Anterior cingulate cortex (tissue), 58 donors: ENCODE data around the gene STX16.
A peak's percentile ranks its signal among the peaks of the same experiment; 100 is the strongest.

Experiments used
- DNase-seq, 58 donors: peaks; one replicate each; lab custom pipeline; 2025; lab: John Stamatoyannopoulos, UW

Gene STX16

DNA sequence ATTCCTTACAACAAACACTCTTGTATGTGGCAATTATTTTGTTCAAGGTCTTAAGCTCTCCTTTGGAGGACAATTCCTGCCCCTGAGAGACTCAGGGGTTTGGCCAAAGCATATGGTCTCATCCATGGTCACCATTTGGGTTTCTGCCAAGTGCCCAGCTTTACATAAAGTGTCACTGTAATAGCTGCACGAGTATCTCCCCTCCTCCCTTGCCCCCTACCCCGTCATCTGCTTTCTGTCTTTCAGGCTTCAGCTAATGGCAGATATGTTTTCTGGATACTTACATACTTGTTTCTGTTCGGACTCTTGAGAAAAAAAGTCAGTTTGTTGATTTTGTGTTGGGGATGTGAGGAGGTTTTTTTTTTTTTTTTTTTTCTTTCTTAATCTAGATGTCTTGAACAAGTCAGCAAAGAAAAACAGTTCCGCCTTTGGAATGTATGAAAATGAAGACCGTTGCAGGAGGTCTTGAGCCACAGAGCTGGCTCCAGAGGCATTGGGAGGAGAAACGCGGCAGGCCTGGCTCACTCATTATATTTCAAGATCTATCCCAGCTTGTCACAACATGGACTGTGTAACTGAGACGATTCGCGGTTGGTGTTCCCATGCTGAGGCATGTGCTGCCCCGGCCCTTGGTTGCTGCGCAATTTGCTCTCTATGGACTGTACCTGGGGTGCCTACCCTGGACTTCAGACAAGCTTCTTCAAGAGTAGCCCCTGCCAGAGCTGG lies 32.6 kb upstream of the STX16 start:
- DNase-seq = no peak

DNA sequence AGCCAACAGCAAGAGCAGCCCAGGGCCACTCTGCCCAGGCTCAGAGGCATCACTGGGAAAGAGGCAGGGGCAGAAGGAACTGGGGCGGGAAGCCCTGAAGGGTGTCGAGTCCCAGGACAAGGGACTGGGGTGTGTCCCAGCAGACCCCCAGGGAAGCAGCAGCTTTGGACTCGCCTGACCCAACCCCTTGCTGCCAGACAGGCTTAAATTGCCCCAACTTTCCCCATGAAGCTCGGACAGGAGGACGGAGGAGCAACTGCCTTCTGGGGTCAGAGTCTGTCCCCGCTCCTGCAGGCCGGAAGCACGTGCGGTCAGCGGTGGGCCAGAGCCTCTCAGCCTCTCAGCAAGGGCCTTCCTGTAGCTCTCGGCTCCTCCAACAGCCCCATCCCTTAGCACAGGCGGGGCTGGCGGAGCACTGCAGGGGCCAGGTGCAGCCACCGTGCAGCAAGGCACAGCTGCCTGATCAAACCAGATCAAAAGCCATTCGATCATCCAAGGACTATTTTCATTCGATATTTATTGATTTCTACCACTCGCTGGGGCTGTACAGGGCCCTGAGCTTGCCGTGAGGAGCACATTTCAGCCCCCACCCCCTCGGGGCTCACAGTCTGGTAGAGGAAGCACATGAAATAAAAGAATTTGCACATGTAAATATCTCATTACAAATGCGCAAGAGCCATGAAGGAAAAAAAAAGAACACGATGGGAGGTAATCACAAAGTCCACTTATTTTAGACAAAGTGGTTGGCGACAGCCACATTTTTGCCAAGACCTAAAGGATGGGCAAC lies 31.8 kb upstream of the STX16 start:
- no peak for DNase-seq

DNA sequence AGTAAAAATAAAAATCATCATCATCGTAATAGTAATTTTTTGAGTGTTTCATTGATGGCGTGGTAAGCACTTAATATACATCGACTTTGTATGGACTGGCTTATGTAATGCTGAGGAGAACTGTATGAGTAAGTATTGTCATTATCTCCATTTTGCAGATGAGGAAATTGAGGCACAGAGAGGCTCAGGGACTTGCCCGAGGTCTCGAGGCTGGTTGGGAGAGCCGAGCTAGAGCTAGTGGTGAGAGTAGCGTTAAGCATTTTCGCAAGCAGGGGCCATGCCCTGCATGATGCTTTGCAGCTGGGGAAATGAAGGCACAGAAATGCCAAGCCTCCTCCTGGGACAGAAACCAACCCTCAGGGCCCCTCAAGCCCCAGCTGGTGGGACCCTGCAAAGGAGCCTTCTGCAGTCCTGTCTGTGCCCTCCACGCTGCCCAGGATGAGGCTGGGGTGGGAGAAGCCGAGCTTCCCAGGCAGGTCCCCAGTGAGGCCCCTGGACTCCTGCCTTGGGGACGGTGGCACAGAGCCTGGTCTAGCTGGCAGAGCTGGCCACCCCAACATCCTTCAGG lies 31.1 kb upstream of the STX16 start:
- DNase-seq = no peak

DNA sequence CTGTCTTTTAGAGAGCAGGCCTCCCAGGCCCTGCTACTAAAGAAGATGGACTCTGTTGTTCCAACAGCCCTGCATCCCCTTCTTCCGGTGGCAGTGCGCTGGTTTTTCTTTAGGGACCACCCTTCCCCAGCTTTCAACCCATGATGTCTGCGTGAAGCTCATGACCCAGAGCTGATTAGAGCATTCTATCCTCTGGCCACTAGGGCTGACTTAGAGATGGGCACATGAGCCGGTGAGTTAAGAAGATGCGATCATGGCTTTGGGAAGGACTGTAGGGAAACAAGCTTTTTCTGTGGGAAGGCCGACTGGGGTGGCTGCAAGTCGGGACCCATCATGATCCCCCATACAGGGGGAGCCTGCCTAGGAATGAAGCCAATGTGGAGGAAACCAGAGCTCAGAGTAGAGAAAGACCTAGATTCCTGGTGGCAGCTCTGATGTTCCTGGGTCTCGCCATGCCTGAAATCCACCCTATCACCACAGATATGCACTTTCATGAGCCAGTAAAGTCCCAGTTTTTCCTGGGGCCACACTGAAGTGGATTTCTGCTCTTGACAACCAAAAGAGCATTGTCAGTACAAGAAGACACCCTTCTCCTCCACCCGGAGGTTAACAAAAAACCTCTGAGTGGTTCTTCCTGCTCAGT lies 29.1 kb upstream of the STX16 start:
- DNase-seq = no peak

DNA sequence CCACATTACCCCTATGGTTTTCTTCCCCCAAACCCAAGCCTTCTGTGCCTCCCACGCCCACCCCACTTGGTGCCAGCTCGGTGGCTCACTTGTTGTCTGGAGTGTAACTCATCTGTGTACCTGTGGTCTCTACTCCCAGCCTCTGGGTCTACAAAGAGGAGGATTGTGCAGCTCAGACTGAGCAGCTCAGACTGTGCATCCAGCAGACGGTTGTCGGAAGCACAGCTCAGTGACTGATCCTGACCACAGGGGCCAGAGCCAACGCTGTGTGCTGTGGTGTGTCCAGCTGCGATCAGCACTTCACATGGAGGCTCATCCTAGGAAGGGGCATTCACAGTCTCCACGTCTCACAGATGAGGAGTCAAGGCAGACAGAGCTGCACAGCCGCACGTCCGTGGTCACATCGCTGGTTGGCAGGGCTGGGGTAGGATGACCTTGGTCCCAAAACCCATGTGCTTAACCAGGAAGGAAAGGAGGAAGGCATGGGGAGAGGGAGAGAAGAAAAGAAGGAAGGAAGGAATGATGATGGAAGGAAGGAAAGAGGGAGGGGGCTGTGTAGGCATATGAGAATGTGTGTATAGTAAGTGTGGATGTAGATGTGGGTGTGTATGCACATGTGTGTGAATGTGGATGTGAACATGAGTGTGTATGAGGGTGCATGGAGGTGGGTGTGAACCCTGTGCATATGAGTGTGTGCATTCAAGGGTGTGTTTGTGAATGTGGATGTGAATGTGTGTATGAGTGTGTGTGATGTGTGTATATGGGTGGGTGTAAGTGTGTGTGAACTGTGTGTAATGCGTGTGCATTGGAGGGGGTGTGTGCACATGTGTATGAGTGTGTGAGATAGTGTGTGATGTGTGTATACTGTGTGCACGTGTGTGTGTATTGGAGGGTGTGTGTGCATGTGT lies 28.2 kb upstream of the STX16 start:
- no peak for DNase-seq

DNA sequence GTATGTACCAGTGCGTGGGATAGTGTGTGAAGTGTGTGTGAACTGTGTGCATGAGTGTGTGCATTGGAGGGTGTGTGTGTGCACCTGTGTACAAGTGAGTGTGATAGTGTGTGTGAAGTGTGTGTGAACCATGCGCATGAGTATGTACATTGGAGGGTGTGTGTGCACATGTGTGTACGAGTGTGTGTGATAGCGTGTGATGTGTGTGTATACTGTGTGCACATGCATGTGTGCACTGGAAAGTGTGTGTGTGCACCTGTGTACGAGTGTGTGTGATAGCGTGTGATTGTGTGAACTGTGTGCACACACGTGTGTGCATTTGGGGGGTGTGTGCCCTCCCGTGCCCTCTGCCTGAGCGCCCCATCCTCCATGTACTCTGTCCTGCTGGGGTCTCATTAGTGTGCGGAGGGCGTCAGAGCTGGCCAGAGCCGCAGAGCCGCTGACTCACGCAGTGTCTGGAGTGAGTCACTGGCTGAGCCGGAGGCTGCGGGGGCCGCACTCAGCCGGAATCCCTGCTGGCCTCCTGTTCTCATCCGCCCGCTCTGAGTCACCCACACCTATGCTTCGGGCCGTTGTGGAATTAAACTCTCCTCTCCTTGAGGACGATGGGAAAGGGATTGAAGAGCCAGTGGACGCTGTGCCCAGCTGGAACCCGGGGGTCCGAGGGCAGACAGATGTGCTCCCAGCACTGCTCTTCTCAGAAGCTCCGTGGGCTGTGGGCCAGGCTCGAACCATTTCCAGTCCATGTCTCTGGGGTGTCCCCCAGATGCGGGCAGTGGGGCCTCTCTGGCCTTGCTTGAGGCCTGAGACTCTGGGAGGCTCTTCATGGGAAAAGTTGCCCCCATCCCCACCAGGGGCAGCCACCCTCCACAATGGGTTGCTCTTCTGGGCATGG lies 27.3 kb upstream of the STX16 start:
- peak in 39 of 58 donors; percentile 6 to 77 (median 42) for DNase-seq

DNA sequence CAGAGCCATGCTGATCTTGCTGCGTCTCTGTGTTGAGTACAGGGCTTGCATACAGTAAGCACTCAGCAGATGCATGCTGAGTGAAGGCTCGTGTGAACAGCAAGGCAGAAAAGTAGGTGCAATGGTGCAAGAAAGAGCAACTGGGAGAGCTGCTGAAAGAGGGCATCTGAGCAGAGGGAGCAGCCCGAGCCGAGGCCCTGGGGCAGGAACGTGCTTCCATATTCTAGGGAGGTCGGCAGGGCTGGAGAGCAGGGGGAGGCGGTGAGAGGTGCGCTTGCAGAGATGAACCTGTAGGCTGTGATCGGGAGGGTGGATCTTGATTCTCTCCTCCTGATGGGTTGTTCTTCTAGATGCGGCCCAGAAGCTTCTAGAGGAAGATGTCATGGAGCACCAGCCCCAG lies 26.4 kb upstream of the STX16 start:
- no peak for DNase-seq

DNA sequence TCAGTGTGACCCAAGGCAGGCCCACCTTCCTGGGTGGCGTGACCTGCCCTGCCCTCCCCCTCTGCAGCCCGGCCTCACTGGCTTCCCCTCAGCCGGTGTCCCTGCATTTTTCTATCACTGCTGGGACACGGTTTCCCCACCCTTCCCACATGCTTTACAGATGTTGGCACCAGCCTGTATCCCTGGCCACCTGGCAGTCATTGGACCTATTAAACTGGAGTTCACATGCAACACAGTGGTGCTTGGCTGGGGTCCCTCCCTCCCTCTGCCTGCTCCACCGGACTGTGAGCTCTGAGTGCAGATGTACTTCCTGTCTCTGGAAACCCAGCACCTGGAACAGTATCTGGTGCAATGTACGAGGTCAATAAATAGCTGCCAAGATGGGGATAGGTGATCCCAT lies 25.5 kb upstream of the STX16 start:
- DNase-seq = no peak

DNA sequence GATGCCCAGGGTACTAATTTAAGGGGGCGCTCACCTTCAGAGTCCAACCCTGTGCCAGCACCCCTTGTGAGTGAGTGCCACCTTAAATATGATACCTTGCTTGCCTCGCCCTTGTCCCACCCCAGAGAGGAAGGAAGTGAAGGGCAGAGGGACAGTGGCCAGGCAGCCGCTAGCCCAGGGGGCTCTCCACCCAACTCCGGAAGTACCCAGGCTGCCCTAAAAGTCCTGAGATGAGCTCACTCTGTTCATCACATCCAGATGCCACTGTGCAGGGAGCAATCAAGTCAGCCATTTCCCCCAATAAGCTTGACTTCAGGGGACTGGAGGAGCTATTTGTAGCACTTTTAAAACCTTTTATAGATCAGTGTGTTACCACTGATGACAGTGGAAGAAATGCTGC lies 25.0 kb upstream of the STX16 start:
- no peak for DNase-seq

DNA sequence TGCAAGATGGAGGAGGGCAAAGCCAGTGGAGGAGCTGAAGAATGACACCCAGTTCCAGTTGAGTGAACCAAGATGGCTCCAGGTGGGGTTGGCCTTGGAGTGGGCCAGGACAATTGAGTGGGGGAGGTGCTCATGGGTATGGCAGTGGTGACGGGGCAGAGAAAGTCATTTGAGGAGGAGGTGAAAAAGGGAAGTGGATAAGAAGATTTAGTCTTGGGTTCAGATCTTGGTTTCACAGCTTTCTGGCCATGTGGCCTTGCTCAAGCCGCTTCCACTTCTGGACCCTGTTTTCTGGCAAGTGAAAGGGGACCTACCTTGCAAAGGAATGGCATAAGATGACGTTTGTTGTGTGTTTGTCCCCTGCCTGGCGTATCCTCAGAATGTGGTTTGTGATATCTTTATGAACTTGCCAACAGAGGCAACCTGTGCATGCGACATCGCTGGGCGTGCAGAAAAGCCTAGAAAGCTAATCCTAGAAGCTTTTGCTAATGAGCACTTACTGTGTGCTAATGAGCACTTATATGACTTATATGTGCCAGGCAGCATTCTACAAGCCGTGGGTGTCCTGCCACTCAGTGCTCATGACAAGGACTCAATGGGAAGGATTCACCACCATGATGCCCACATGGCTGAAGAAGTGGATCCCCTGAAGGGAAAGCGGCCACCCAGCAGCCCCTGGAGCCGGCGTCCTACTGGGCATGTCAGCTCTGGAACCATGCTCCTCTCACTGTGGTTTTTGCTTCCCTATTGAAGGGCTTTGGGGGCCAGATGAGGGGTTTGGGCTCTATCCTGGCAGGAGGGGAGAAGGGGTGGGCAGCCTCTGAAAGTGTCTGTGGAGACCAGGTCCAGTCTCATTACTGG lies 23.6 kb upstream of the STX16 start:
- DNase-seq = no peak

DNA sequence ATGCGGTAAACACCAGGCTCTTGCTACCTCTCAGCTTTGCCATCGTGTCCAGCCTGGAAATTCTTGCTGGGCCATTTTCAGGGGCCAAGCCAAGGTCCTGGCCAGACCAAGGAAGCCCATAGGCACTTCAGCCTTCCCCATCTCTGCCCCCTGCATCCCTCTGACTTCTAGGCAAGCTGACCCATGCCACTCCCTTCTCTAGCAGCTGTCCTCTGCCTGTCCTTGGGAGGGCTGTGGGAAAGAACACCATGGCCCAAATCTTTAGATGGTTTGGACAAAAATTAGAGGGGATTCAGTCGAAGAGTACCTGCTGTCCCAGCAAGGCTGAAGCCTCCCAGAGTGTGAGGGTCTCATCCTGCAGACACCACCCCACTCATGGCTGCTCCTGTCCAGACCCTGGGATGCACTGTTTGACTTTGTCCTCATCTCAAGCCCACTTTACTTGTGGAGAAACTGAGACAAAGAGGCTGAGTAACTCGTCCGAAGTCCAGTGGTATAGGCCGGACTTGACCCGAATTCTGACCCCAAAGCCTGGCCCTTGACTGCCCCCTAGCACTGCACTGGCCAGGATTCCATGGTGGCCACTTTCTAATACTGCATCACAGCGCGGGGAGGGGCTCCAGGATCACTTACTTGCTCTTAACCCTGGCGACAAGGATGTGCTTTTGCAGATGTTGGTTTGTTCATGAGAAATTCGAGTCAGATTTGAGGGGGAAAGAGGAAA lies 22.4 kb upstream of the STX16 start:
- no peak for DNase-seq

DNA sequence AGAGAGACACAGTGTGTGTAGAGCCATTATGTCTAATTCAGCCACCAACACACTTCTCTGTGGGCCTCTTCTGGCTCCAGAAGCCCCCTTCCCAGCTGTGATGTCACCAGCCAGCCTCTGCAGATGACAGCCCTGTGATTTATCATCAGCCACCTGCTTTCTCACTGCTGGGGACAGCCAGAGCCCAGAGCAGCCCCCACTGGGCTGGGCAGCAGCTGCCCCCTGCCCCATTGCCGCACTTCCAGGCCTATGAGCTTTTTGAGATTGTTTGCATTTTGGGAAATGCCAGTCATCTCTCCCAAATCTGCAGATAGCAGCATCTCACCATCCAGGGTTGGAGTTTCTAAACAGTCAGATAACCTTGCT lies 21.9 kb upstream of the STX16 start:
- no peak for DNase-seq

DNA sequence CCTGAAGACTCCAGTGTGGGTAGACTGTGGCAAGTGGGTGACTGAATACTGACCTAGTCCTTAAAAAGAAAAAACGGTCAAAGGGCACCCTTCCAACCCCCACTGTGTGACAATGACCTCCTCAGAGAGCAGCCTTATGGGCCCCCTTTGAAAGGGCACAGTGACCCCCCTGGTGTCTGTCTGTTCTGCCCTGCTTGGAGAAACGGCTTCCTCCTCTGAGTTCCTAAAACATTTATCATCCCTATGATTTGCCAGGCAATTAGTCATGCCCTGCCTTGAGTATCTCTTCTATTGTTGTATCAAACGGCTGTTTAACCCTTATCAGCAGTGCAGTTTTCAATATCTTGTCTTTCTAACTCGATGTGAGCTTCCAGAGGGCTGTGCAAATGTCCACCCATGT lies 21.0 kb upstream of the STX16 start:
- no peak for DNase-seq

DNA sequence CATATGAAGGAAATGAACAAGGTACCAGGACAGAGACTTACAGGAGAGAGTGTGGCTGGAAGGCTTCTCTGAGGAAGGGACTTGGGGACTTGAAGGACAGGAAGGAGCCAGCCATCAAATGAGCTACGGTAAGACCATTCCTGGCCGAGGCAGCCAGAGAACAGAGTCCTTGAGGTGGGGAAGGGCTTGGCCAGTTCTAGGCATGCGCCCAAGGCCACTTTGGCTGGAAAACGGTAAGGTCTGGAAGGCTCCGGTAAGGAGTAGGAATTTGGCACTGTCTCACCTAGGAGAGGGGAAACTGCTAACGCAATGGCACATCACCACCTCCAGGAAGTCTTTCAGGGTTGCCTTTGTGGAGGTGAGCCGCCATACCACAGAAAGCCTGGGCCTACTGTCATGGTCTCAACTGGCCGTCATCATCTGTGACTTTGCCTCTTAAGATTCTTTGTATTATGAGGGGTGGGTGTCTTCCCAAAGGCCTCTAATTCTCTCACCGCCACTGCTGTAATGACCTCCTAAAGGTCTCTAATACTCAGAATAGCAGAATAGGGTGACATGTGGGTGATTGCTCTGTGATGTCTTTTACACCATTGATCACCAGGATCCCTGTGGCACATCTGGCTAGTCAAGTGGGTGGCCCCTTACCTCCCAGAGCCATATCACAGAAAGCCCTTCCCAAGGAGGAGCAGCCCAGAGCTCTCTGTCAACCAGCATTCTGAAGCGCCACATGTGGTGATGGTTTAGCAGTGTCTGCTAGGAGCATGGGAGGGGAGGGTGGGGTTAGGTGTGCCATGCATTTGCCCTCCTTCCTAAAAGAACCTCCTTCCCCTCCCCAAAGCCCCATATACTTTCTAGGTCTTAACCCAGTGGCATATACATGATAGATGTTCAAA lies 17.7 kb upstream of the STX16 start:
- no peak for DNase-seq

DNA sequence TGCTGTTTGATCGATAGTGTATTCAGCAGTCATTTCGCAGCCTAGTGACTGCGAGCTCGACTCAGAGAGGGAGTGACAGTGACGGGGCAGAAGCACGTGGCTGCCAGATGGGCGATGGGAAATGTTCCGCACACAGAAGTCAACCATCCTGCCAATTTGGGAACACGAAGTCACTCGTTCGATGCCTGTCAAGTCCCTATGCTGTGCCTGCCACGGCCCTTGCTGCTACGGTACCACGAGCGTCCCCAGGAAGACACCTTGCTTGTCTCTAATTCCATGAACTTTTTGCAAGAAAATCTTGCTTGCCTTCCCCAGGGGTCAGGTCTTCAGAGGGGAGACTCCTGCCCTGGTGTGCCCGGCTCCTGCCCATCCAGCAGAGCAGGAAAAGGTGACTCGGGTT lies 17.0 kb upstream of the STX16 start:
- no peak for DNase-seq

DNA sequence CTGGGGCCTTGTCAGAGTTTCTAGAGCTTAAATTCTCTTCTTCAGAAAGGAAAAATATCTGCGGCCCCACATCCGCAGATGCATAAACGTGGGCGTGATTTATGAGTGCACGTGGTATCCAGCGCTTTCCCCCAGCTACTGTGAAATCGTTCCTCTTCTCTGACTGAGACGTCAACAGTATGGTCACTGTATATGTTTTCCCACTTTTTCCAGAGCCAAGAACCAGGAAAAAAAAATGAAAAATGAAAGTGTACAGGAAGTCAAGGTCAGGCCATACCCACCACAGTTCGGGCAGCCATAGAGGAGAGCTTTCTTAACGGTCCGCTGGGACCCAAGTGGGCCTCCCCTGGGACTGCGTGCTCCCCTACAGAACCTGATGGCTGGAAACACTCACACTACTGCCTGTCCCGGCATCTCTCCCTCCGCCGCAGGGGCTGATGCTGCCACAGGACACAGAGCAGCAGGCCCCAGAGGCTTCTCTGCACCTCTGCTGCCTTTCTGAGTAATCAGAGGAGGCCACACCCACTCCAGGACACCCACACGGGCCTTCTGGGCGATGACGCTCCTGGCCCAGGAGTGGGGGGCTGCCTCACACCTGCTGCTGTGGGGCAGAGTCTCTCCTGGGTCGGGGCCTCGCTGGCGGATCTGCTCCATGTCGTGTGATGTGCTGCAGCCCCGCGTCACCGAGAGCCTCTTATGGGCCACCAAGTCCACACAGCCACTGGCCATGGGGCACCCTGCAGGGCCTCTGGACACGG lies 16.4 kb upstream of the STX16 start:
- no peak for DNase-seq
